Dermis microvascular lymphatic vessel endothelial cell (primary cell): ENCODE data around the gene PAM16. TPM values are rescaled to one million over a fixed set of nuclear protein-coding genes. Genes with fewer than 3 reads are reported as not detected.
A peak's percentile ranks its signal among the peaks of the same experiment; 100 is the strongest.

Experiments used
- DNase-seq, 2 donors: peaks; one replicate each; pipeline versions ENCODE4 v3.0.0 to v3.0.0-alpha.2; 2010; ENCODE audit warnings: low read depth in 2 of 2
- total RNA-seq: library from RNA; depleted of rRNA; stranded (reverse); fragments of >200 nt; gene quantifications from 2 replicates; pipeline ENCODE4 v1.2.1, GENCODE V29; 2014

The PAM16 gene
- total RNA-seq, 1 donor from 2014 or later, result 19.8 TPM

GRCh38 chr16:4383591-4384444 lies 32.7 kb upstream of the PAM16 start:
- no peak for DNase-seq

- DNase-seq, result no peak
These were observed 31.8 kb upstream of the PAM16 start for GRCh38 chr16:4382795-4383357.

- DNase-seq, result no peak
These were observed 31.0 kb upstream of the PAM16 start for GRCh38 chr16:4381935-4382794.

GRCh38 chr16:4381072-4381934 lies 30.2 kb upstream of the PAM16 start:
- no peak for DNase-seq

DNA sequence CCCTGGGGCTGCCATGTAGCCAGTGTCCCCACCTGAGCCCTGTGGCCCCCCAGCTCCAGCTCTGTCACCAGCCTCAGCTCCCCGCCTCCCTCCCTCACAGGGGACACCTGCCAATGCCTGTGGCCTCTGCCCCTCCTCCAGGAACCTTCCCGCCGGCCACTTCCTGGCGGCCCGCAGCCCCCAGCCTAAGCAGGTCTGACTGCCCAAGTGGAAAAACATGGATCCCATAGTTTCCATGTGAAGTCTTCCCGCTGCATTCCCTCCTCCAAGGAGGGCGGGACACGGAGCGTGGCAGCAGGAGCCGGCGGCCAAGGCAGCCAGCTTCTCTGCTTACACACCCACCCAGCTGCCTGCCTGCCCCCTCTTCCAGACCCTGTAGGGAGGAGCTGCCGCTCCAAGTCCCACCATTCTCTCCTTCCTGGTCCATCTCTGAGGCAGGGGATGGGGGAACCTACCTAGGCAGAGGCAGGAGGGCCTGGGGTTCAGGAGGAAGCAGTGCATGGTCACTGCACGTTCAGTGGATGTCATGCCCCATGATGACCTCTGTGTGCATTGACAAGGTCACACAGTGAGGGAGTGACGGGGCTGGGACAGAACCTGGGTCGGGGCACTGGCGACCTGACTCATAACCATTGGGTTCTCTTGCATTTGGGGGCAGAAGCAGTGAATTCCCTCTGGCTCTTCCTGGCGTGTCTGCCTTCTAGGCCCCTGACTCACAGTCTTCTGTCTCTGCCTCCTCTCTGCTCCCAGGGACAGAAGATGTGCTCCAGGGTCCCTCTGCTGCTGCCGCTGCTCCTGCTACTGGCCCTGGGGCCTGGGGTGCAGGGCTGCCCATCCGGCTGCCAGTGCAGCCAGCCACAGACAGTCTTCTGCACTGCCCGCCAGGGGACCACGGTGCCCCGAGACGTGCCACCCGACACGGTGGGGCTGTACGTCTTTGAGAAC lies 29.3 kb upstream of the PAM16 start:
- no peak for DNase-seq

DNA sequence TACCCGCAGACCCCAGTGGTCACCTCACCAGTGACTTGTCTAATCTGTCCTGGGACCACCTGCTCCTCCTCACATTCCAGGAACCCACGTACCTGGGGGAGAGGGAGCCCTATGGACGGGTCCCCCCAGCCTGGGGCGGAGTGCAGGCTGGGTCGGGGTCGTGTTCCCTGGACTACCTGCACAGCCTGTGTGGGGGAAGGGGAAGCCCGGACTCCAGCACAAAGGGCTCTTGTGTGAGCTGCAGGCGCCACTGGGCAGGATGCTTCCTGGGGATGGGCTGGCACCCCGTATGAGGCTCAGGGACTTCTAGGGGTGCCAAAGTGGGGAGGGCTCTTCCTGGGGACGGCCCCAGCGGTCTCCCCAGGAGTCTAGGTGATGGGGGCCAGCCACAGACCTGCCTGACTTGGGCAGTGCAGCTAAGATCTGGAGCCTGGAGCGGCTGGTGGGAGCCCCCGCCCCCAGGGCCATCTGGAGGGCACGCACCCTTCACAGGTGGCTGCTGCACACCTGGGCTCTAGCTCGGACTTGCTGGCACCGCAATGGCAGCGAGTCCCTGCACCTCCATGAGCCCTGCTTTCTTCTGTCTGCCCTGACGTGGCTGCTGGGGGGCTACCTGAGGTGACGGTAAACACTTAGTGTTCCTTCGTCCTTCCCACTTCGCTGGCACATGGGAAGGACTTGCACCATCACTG lies 28.0 kb upstream of the PAM16 start:
- no peak for DNase-seq

- no peak for DNase-seq
These were observed 27.1 kb upstream of the PAM16 start for GRCh38 chr16:4378161-4378666.

DNA sequence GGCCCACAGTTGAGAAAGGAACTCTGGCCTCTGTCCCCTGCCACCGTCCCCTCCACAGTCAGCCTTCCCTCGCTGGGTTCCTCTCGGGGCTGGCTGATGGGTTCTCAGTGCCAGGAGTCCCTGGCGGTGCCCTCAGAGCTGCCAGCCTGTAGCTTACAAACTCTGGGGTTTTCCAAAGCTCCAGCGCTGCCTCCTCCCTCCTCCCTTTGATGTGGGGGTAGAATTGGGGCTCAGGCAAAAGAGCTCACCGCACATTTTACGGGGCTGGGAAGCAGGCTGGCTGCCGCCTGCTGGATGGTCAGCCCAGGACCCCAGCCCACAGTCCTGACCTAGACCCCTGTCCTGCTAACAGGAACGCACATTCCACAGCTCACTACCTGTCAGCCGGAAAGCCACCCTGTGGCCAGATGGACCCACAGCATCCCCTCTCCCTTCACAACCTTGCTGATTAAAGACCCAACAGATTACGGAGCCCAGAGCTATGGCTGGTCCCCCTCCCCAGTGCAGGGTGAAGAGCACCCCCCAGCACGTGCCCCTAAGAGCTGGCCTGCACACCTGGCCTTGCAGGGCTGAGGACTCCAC lies 26.5 kb upstream of the PAM16 start:
- no peak for DNase-seq

GRCh38 chr16:4376893-4377572 lies 25.9 kb upstream of the PAM16 start:
- DNase-seq, result no peak

- no peak for DNase-seq
These were observed 25.2 kb upstream of the PAM16 start for GRCh38 chr16:4376126-4376892.

- DNase-seq, result no peak
These were observed 24.6 kb upstream of the PAM16 start for GRCh38 chr16:4375717-4376116.

- peak in 1 of 2 donors; percentile 39 for DNase-seq
These were observed 23.0 kb upstream of the PAM16 start for GRCh38 chr16:4373909-4374742.

DNA sequence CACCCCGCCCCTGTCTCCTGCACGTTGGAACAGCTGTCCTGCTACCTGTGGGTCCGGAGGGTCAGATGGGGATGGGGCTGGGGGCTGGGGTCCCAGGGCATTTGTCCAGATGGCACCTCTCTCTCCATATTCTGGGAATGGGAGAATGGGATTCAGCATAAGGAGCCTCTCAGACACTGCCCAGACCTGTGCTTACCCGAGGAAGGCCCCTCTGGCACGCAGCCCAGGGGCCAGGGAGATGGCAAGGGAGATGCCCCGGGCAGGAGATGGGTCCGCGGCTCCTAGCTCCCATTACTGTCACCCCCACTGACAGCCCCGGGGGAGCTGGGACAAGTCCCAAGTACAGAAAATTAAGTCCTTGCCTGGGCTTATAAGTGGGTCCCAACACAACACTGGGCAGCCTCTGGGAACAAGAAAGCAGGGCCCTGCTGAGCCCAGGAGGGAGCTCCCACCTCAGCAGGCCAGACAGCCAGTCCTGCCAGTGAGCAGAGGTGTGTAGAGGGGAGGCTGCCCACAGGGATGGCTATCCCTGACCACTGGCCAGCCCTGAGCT lies 22.3 kb upstream of the PAM16 start:
- DNase-seq, result no peak

DNA sequence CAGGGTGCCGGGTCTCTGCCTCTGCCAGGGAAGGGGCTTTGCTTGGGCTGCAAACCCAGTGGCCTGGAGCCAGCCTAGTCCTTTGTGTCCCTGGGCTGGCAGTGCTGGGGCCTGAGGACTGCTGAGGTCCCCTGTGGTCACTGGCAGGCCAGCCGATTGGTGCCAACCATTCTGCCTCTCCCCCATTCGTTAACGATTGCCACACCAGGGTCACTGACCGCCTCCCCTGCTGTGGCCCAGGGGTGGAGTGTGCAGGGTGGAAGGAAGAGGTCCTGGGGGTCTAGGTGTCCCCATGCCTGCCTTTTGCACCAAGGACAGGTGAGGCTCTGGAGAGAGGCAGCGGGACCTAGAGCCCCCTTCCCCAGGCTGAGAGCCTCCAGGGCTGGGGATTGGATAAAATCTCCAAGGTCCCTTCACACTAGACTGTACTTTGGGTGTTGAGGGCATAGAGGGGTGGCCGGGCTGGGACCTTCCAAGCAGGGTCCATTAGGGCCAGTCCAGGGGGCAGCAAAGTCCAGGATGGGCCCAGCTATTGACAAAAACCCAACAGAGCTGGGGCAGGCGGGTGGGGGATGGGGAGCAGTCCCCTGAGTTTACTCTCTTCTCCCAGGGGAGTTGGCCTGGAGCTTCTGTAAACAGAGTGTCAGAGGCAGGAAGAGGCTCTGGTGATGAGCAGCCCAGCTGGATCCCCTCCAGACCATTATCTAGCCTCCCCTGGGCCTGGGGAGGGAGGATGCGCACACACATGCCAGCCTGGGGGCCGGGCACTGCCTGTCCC lies 21.6 kb upstream of the PAM16 start:
- peak; percentile 67 to 75 for DNase-seq

GRCh38 chr16:4372001-4372577 lies 21.0 kb upstream of the PAM16 start:
- no peak for DNase-seq
